Rectal smooth muscle tissue (tissue), 1 donor: Measurements from ENCODE around the gene C22orf15.

Experiments used
- H3K27ac ChIP-seq: one replicate; pipeline ENCODE4 v1.7.0; 2013; ENCODE audit warnings: low read depth, low read length, inconsistent platforms
- H3K27me3 ChIP-seq: one replicate; pipeline ENCODE4 v1.7.0; 2013; ENCODE audit warnings: low read length; ENCODE audit not compliant: control insufficient read depth, insufficient read depth
- H3K36me3 ChIP-seq: one replicate; pipeline ENCODE4 v1.7.0; 2013; ENCODE audit warnings: low read length; ENCODE audit not compliant: control insufficient read depth, insufficient read depth
- H3K4me1 ChIP-seq: one replicate; pipeline ENCODE4 v1.7.0; 2013; ENCODE audit warnings: low read length; ENCODE audit not compliant: control insufficient read depth, insufficient read depth
- H3K4me3 ChIP-seq: one replicate; pipeline ENCODE4 v1.7.0; 2013; ENCODE audit warnings: low read length
- H3K9ac ChIP-seq: one replicate; pipeline ENCODE4 v1.7.0; 2013; ENCODE audit warnings: low read length

Gene C22orf15

DNA sequence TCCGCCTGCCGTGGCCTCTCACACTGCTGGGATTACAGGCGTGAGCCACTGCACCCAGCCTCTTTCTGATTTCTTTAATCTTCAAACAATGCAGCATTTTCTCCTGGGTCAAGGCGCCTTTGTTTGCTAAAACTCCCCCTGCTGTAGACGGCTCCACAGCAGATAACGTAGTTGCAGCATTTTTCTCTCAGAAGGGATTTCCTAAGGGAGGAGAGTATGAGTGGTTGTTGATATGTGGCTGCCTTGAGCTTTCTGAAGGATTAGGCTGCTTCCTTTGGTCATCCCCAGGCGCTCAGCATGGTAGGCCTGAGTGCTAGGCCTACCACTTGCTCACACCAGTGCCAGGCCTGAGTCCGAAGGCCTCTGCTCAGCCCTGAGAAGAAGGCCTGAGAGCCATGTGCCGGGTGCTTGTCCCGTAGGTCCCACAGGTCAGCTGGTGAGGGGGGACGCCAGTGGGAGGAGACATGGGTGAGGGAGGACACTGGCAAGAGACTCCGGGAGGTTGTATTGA is 42.0 kb downstream of the C22orf15 start:
- peaks cover 46% of the 10 kb centered on the region for H3K36me3 ChIP-seq
- no peak overlapping the region for H3K9ac ChIP-seq
- no peaks in the 10 kb centered on the region for H3K27me3 ChIP-seq
- H3K4me1 ChIP-seq: no peaks in the 10 kb centered on the region
- no peak overlapping the region for H3K4me3 ChIP-seq
- no peak overlapping the region for H3K27ac ChIP-seq

DNA sequence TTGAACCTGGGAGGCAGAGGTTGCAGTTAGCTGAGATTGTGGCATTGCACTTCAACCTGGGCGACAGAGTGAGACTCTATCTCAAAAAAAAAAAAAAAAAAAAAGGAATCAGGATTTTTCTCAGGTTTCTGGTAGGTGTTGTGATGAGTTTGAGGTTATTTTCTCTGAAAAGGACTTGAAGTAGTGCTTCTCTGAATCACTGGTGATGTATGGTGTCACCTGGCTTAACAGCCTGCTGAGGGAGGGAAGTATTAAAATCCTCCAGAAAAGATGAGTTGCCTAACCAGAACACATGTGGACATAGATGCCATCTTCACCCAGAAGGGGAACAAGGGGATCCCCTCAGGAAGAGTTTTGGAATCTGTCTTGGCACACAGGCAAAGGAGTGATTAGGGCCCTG is 44.0 kb downstream of the C22orf15 start:
- Histone ChIP-seq H3K36me3 (peaks cover 36% of the 10 kb centered on the region), H3K4me3 (no peak overlapping the region), H3K9ac (no peak overlapping the region), H3K27ac (no peak overlapping the region), H3K4me1 (no peaks in the 10 kb centered on the region), H3K27me3 (no peaks in the 10 kb centered on the region)

DNA sequence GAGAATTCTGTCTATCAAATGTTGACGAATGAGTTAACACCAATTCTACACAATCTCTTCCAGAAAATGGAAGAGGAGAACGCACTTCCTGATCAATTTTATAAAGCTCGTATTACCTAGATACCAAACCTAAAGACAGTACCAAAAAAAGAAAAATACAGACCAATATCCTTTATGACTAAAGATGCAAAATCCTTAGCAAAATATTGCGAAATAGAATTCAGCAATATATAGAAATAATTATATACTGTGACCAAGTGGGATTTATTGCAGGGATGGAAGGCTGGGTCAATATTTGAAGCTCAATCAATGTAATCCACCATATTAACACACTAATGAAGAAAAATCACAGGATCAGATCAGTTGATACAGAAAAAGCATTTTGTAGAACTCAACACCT is 49.6 kb downstream of the C22orf15 start:
- Histone ChIP-seq H3K4me1 (no peaks in the 10 kb centered on the region), H3K9ac (no peak overlapping the region), H3K27me3 (no peaks in the 10 kb centered on the region), H3K27ac (no peak overlapping the region), H3K36me3 (peaks cover 13% of the 10 kb centered on the region), H3K4me3 (no peak overlapping the region)
